HCT116 (cell line): Measurements from ENCODE around the gene TBC1D2B. TPM values are rescaled to one million over a fixed set of nuclear protein-coding genes. Genes with fewer than 3 reads are reported as not detected.

Experiments used
- ATAC-seq: fragments of 200-7000 bp; cut with Tn5 transposase; 2 replicates; pipeline ENCODE4 v1.9.1; 2020; ENCODE audit warnings: mild to moderate bottlenecking, moderate library complexity
- BruUV-seq: library from RNA; stranded (reverse); fragments of 400-500 nt; replicated peaks from 2 replicates; lab custom pipeline; 2021; lab: Mats Ljungman, UMichigan
- CTCF ChIA-PET: fragments of 300-600 bp; sonication (Branson Sonifier 250); formaldehyde crosslinking; loops from one replicate; lab custom pipeline; 2021; ENCODE audit warnings: antibody characterized with exemption; lab: Charles Lee
- POLR2A ChIA-PET: fragments of 300-600, 350-600 bp; sonication (Branson Sonifier 250); formaldehyde crosslinking; loops from one replicate; lab custom pipeline; 2021; ENCODE audit warnings: antibody characterized with exemption; lab: Charles Lee
- RAD21 ChIA-PET, 2 experiments: fragments of 300-600 bp; sonication (Branson Sonifier 250); formaldehyde crosslinking; loops; one replicate each; lab custom pipeline; 2023; ENCODE audit warnings: low total read pairs in 2 of 2; ENCODE audit not compliant: uncharacterized antibody in 2 of 2, unreplicated experiment in 2 of 2, low non-redundant PET in 1 of 2; lab: Charles Lee
- DNase-seq: peaks from one replicate; pipeline ENCODE4 v3.0.0-alpha.2; 2010; ENCODE audit warnings: low read depth, low spot score
- H2AFZ ChIP-seq: fragments of 200-600 bp; shearing (Covaris generic), sonication (generic); 2 replicates; pipeline ENCODE4 v1.6.1; 2017; ENCODE audit warnings: low read depth, mixed run types, mixed read lengths, antibody characterized with exemption, low read length; ENCODE audit not compliant: poor library complexity, severe bottlenecking
- H3K27ac ChIP-seq: 2 replicates; pipeline ENCODE4 v1.5.1; 2012; ENCODE audit warnings: low read depth, low read length
- H3K27me3 ChIP-seq: fragments of 200-600 bp; sonication (generic); 2 replicates; pipeline ENCODE4 v1.6.1; 2016; ENCODE audit warnings: mixed run types, low read length, mixed read lengths; ENCODE audit not compliant: insufficient read depth
- H3K36me3 ChIP-seq, 2 experiments: fragments of 200-500 bp in 1 of 2; fragments of 200-600 bp in 1 of 2; sonication (Bioruptor generic) in 1 of 2; sonication (generic) in 1 of 2; 2 replicates each; pipeline versions ENCODE4 v1.5.1 to v1.6.1; 2014 to 2016; ENCODE audit warnings: low read length in 2 of 2, inconsistent platforms in 1 of 2, mixed read lengths in 1 of 2, mixed run types in 1 of 2; ENCODE audit not compliant: insufficient read depth in 2 of 2, control insufficient read depth in 1 of 2
- H3K4me1 ChIP-seq, 2 experiments: fragments of 200-600 bp in 1 of 2; sonication (generic) in 1 of 2; 2 replicates each; pipeline versions ENCODE4 v1.5.1 to v1.6.1; 2012 to 2017; ENCODE audit warnings: low read length in 2 of 2, inconsistent platforms in 1 of 2, mild to moderate bottlenecking in 1 of 2, mixed read lengths in 1 of 2, mixed run types in 1 of 2, moderate library complexity in 1 of 2; ENCODE audit not compliant: insufficient read depth in 2 of 2, control insufficient read depth in 1 of 2
- H3K4me2 ChIP-seq: fragments of 200-600 bp; sonication (generic); 2 replicates; pipeline ENCODE4 v1.6.1; 2017; ENCODE audit warnings: mixed run types, low read length, mixed read lengths
- H3K4me3 ChIP-seq, 2 experiments: fragments of 200-600 bp in 1 of 2; sonication (generic) in 1 of 2; replicated peaks in 1 of 2; 2 replicates each; pipeline ENCODE4 v1.5.1; 2011 to 2016; ENCODE audit warnings: low read length in 2 of 2, control low read depth in 1 of 2, low read depth in 1 of 2, mild to moderate bottlenecking in 1 of 2, mixed read lengths in 1 of 2, mixed run types in 1 of 2
- H3K79me2 ChIP-seq: fragments of 200-600 bp; sonication (generic); 2 replicates; pipeline ENCODE4 v1.6.1; 2017; ENCODE audit warnings: mild to moderate bottlenecking, mixed run types, low read length, moderate library complexity, mixed read lengths; ENCODE audit not compliant: insufficient read depth
- H3K9ac ChIP-seq: fragments of 200-600 bp; sonication (generic); 2 replicates; pipeline ENCODE4 v1.6.1; 2016; ENCODE audit warnings: low read length, mixed read lengths
- H3K9me2 ChIP-seq: fragments of 200-600 bp; sonication (generic), shearing (Covaris generic); 2 replicates; pipeline ENCODE4 v1.6.1; 2017; ENCODE audit warnings: mixed run types, mild to moderate bottlenecking, moderate library complexity; ENCODE audit not compliant: insufficient read depth
- H3K9me3 ChIP-seq, 2 experiments: fragments of 200-500 bp in 1 of 2; fragments of 200-600 bp in 1 of 2; sonication (Bioruptor generic) in 1 of 2; sonication (generic) in 1 of 2; 2 replicates each; pipeline ENCODE4 v1.6.1; 2014 to 2017; ENCODE audit warnings: low read length in 2 of 2, mixed read lengths in 2 of 2, inconsistent platforms in 1 of 2, low read depth in 1 of 2, mild to moderate bottlenecking in 1 of 2, mixed run types in 1 of 2, moderate library complexity in 1 of 2; ENCODE audit not compliant: control insufficient read depth in 1 of 2, insufficient read depth in 1 of 2
- H4K20me1 ChIP-seq: fragments of 200-600 bp; sonication (generic), shearing (Covaris generic); 2 replicates; pipeline ENCODE4 v1.6.1; 2017; ENCODE audit warnings: mixed run types, mild to moderate bottlenecking, moderate library complexity; ENCODE audit not compliant: insufficient read depth
- ATF3 ChIP-seq: IDR thresholded peaks from 2 replicates; pipeline ENCODE4 v1.6.1; 2012
- CBX3 ChIP-seq: IDR thresholded peaks from 2 replicates; pipeline ENCODE4 v1.6.1; 2012; ENCODE audit warnings: low read depth
- EGR1 ChIP-seq: IDR thresholded peaks from 2 replicates; pipeline ENCODE4 v1.6.1; 2012; ENCODE audit warnings: low read depth
- ELF1 ChIP-seq: IDR thresholded peaks from 2 replicates; pipeline ENCODE4 v1.6.1; 2012; ENCODE audit warnings: low read depth, borderline replicate concordance
- EZH2 ChIP-seq: fragments of 200-600 bp; sonication (generic); IDR thresholded peaks from 2 replicates; pipeline ENCODE4 v1.6.1; 2017; ENCODE audit warnings: antibody characterized with exemption, mixed run types
- EZH2phosphoT487 ChIP-seq: fragments of 200-600 bp; IDR thresholded peaks from 2 replicates; pipeline ENCODE4 v1.6.1; 2018; ENCODE audit warnings: antibody characterized with exemption, borderline replicate concordance
- FOSL1 ChIP-seq: IDR thresholded peaks from 2 replicates; pipeline ENCODE4 v1.6.1; 2012; ENCODE audit warnings: low read depth
- JUND ChIP-seq: IDR thresholded peaks from 2 replicates; pipeline ENCODE4 v1.6.1; 2012
- POLR2A ChIP-seq: IDR thresholded peaks from 2 replicates; pipeline ENCODE4 v1.7.0; 2011; ENCODE audit warnings: borderline replicate concordance; ENCODE audit not compliant: insufficient read depth, insufficient read length; ENCODE audit errors: extremely low read depth
- POLR2AphosphoS5 ChIP-seq: IDR thresholded peaks from 2 replicates; pipeline ENCODE4 v1.6.1; 2011; ENCODE audit warnings: mild to moderate bottlenecking, low read depth, low read length, moderate library complexity
- RAD21 ChIP-seq: IDR thresholded peaks from 2 replicates; pipeline ENCODE4 v1.6.1; 2012; ENCODE audit warnings: low read depth, mild to moderate bottlenecking
- REST ChIP-seq: IDR thresholded peaks from 2 replicates; pipeline ENCODE4 v1.6.1; 2012; ENCODE audit warnings: low read depth
- SIN3A ChIP-seq: IDR thresholded peaks from 2 replicates; pipeline ENCODE4 v1.6.1; 2012; ENCODE audit warnings: low read depth
- SP1 ChIP-seq: IDR thresholded peaks from 2 replicates; pipeline ENCODE4 v1.6.1; 2012; ENCODE audit warnings: low read depth
- ZNF274 ChIP-seq: fragments of 200-500 bp; sonication (Bioruptor generic); IDR thresholded peaks from 2 replicates; pipeline ENCODE4 v1.6.1; 2014; ENCODE audit warnings: mild to moderate bottlenecking, low read depth, low read length, inconsistent platforms
- intact Hi-C: fragments of 100-400 bp; cut with micrococcal nuclease; formaldehyde crosslinking; loops from 2 replicates; pipeline ENCODE4 v1.10.0; 2022
- total RNA-seq: library from RNA; stranded (reverse); gene quantifications from one replicate; pipeline ENCODE4 v1.2.1, GENCODE V29; 2021; ENCODE audit not compliant: unreplicated experiment

TBC1D2B gene
- total RNA-seq, 1 experiment from 2014 or later: 16.6 TPM

- TF ChIP-seq RAD21 (no peak), POLR2A (no peak)
Observed at GRCh38 chr15:78055919-78056713, 21.4 kb downstream of the TBC1D2B start (continued).

GRCh38 chr15:78054966-78055365, 22.5 kb downstream of the TBC1D2B start:
- Histone ChIP-seq H3K4me2 (no peak overlapping the region), H3K9ac (no peak overlapping the region), H3K36me3 (no peaks in the 10 kb centered on the region), H3K4me1 (peaks cover 17 to 31% of the 10 kb centered on the region in 2 experiments), H2AFZ (no peak overlapping the region)
- no peak for ATAC-seq
- TF ChIP-seq ELF1: no peak
- TF ChIP-seq, all 23 proteins: peak for 0
- Histone ChIP-seq H4K20me1 (no peaks in the 10 kb centered on the region), H3K27me3 (no peaks in the 10 kb centered on the region), H3K79me2 (no peaks in the 10 kb centered on the region; the same call in 1 of the 2 replicates), H3K9me2 (no peaks in the 10 kb centered on the region), H3K9me3 (no peaks in the 10 kb centered on the region), H3K27ac (no peak overlapping the region), H3K4me3 (no peak overlapping the region)
- no peak for DNase-seq
- intact Hi-C loops: no loop called here
- ChIA-PET RAD21 (no interaction called here), POLR2A (no interaction called here), CTCF (no interaction called here)
- BruUV-seq: no TSS peak

GRCh38 chr15:78054518-78054917, 23.0 kb downstream of the TBC1D2B start:
- intact Hi-C loops: no loop called here
- Histone ChIP-seq H4K20me1 (no peaks in the 10 kb centered on the region), H3K9me2 (no peaks in the 10 kb centered on the region), H3K4me1 (peaks cover 17 to 31% of the 10 kb centered on the region in 2 experiments), H3K9me3 (no peaks in the 10 kb centered on the region), H3K4me3 (no peak overlapping the region), H2AFZ (no peak overlapping the region), H3K27me3 (no peaks in the 10 kb centered on the region), H3K79me2 (no peaks in the 10 kb centered on the region; the same call in 1 of the 2 replicates), H3K36me3 (no peaks in the 10 kb centered on the region), H3K4me2 (no peak overlapping the region), H3K9ac (no peak overlapping the region), H3K27ac (no peak overlapping the region)
- ChIA-PET POLR2A (no interaction called here), RAD21 (no interaction called here), CTCF (no interaction called here)
- DNase-seq (no peak), ATAC-seq (no peak)
- no peak for TF ChIP-seq SIN3A
- TF ChIP-seq FOSL1: no peak
- TF ChIP-seq ZNF274: no peak
- TF ChIP-seq SP1: no peak
- TF ChIP-seq EZH2: no peak
- TF ChIP-seq ATF3: no peak
- TF ChIP-seq EZH2phosphoT487: no peak
- TF ChIP-seq EGR1: no peak
- no peak for TF ChIP-seq REST
- no peak for TF ChIP-seq RAD21
- TF ChIP-seq POLR2A: no peak
- no peak for TF ChIP-seq CBX3
- TF ChIP-seq POLR2AphosphoS5: no peak
- no peak for TF ChIP-seq JUND
- BruUV-seq: no TSS peak
